ENCODE measurements around the gene C19orf47. TPM values are rescaled to one million over a fixed set of nuclear protein-coding genes. Genes with fewer than 3 reads are reported as not detected.

The C19orf47 gene
- total RNA-seq, 2 experiments from 2014 or later = 15.6 to 33.8 TPM

GRCh38 chr19:40317338-40317737 lies 30.9 kb downstream of the C19orf47 start:
- no peak for DNase-seq (ENCODE audit: low spot score)
- BruUV-seq (replicated peaks) = no TSS peak
- Histone ChIP-seq H3K79me2 (ENCODE audit: insufficient read depth, low read depth, low read length) (no peaks in the 10 kb centered on the region), H3K36me3 (ENCODE audit: insufficient read depth, low read length) (peaks cover 51% of the 10 kb centered on the region), H3K9me2 (ENCODE audit: insufficient read depth, low read length) (no peaks in the 10 kb centered on the region), H3K4me1 (ENCODE audit: insufficient read depth, low read length, poor library complexity, severe bottlenecking) (no peaks in the 10 kb centered on the region), H3K4me3 (ENCODE audit: low read depth, low read length, poor library complexity, severe bottlenecking) (no peak overlapping the region), H3K4me2 (ENCODE audit: low read length) (no peak overlapping the region), H4K20me1 (ENCODE audit: insufficient read depth, low read length) (no peaks in the 10 kb centered on the region), H2AFZ (ENCODE audit: low read length) (no peak overlapping the region), H3K27ac (ENCODE audit: low read depth, low read length, poor library complexity, severe bottlenecking) (no peak overlapping the region), H3K9me3 (ENCODE audit: low read length) (no peaks in the 10 kb centered on the region)
- POLR2A ChIA-PET = no interaction called here
- TF ChIP-seq, protein P1, sequence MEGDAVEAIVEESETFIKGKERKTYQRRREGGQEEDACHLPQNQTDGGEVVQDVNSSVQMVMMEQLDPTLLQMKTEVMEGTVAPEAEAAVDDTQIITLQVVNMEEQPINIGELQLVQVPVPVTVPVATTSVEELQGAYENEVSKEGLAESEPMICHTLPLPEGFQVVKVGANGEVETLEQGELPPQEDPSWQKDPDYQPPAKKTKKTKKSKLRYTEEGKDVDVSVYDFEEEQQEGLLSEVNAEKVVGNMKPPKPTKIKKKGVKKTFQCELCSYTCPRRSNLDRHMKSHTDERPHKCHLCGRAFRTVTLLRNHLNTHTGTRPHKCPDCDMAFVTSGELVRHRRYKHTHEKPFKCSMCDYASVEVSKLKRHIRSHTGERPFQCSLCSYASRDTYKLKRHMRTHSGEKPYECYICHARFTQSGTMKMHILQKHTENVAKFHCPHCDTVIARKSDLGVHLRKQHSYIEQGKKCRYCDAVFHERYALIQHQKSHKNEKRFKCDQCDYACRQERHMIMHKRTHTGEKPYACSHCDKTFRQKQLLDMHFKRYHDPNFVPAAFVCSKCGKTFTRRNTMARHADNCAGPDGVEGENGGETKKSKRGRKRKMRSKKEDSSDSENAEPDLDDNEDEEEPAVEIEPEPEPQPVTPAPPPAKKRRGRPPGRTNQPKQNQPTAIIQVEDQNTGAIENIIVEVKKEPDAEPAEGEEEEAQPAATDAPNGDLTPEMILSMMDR (conservative IDR thresholded peaks at IDR 0.05; ENCODE audit: low read length) = no peak
- TF ChIP-seq EZH2phosphoT487 (IDR thresholded peaks at IDR 0.05; ENCODE audit: borderline replicate concordance, low read depth, low read length) = no peak
- CTCF ChIA-PET (ENCODE audit: unreplicated experiment) = no interaction called here
- intact Hi-C loops (cut with micrococcal nuclease; ENCODE audit: unreplicated experiment) = no loop called here

DNA sequence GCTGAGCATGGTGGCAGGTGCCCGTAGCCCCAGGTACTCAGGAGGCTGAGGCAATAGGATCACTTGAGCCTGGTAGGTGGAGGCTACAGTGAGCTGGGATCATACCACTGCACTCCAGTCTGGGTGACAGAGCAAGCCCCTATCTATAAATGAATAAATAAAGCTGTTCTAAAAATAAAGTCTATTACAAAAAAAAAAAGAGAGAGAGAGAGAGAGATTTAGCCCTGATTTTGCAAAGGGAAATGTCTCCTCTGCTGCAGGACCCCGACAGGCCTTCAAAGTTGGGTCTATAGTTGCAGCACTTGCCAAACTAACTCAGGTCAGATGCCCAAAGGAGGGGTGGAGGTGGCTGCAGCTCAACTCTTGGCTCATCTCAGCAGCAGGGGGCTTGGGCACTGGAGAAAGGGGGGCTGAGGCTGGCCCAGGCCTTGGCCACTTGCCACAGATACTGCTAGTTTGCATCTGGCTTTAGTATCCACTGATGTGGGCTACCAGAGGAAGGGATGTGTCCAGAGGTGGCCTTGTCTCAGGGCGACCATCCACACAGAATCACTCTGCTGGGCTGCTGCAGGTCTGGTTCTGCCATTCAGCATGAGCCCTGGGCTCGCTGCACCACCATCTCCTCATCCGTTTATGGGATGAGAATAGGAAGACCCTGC lies 32.3 kb downstream of the C19orf47 start:
- no peaks in the 10 kb centered on the region for H3K4me1 ChIP-seq (ENCODE audit: insufficient read depth, low read length, poor library complexity, severe bottlenecking)
- H3K9me3 ChIP-seq (ENCODE audit: low read length) = no peaks in the 10 kb centered on the region
- TF ChIP-seq EZH2phosphoT487 (IDR thresholded peaks at IDR 0.05; ENCODE audit: borderline replicate concordance, low read depth, low read length) = no peak
- TF ChIP-seq, protein P1 (conservative IDR thresholded peaks at IDR 0.05; ENCODE audit: low read length) = no peak
- H3K79me2 ChIP-seq (ENCODE audit: insufficient read depth, low read depth, low read length) = no peaks in the 10 kb centered on the region
- ChIA-PET CTCF (ENCODE audit: unreplicated experiment) (no interaction called here), POLR2A (interaction anchor here (1.0 kb wide), 1 partner anchor 345 kb away, joined by 3 read pairs; the partner anchor contains the start of gene PSMC4)
- no peak overlapping the region for H2AFZ ChIP-seq (ENCODE audit: low read length)
- H3K27ac ChIP-seq (ENCODE audit: low read depth, low read length, poor library complexity, severe bottlenecking) = no peak overlapping the region
- intact Hi-C loops (cut with micrococcal nuclease; ENCODE audit: unreplicated experiment) = no loop called here
- no peaks in the 10 kb centered on the region for H4K20me1 ChIP-seq (ENCODE audit: insufficient read depth, low read length)
- no peak overlapping the region for H3K4me3 ChIP-seq (ENCODE audit: low read depth, low read length, poor library complexity, severe bottlenecking)
- H3K9me2 ChIP-seq (ENCODE audit: insufficient read depth, low read length) = no peaks in the 10 kb centered on the region
- TSS peak; percentile 44 for BruUV-seq (replicated peaks)
- H3K4me2 ChIP-seq (ENCODE audit: low read length) = no peak overlapping the region
- DNase-seq (ENCODE audit: low spot score) = no peak
- peaks cover 40% of the 10 kb centered on the region for H3K36me3 ChIP-seq (ENCODE audit: insufficient read depth, low read length)

DNA sequence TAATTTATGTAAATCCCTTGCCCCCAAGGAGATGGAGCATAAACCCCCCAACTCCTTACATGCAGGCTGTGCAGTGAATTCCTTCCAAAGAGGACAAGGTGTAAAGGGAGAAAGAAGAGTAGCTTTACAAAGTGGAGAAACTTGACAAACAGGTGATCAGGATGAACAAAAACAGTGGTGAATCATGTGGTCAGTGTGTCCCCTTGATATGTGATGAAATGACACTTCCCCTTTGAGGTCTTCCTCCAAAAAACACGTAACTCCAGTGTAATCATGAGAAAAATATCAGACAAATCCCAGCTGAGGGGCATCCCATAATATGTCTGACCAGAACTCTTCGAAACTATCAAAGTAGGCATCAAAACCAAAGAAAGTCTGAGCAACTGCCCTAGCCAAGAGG lies 33.5 kb downstream of the C19orf47 start:
- intact Hi-C loops (cut with micrococcal nuclease; ENCODE audit: unreplicated experiment) = no loop called here
- Histone ChIP-seq H2AFZ (ENCODE audit: low read length) (no peak overlapping the region), H3K4me1 (ENCODE audit: insufficient read depth, low read length, poor library complexity, severe bottlenecking) (no peaks in the 10 kb centered on the region), H3K36me3 (ENCODE audit: insufficient read depth, low read length) (peaks cover 28% of the 10 kb centered on the region), H3K9me2 (ENCODE audit: insufficient read depth, low read length) (no peaks in the 10 kb centered on the region), H4K20me1 (ENCODE audit: insufficient read depth, low read length) (no peaks in the 10 kb centered on the region), H3K27ac (ENCODE audit: low read depth, low read length, poor library complexity, severe bottlenecking) (no peak overlapping the region), H3K79me2 (ENCODE audit: insufficient read depth, low read depth, low read length) (no peaks in the 10 kb centered on the region), H3K9me3 (ENCODE audit: low read length) (no peaks in the 10 kb centered on the region), H3K4me2 (ENCODE audit: low read length) (no peak overlapping the region), H3K4me3 (ENCODE audit: low read depth, low read length, poor library complexity, severe bottlenecking) (no peak overlapping the region)
- no peak for DNase-seq (ENCODE audit: low spot score)
- ChIA-PET POLR2A (interaction anchor here (0.7 kb wide), 1 partner anchor 8 kb away, joined by 3 read pairs; no protein-coding TSS in a partner anchor), CTCF (ENCODE audit: unreplicated experiment) (no interaction called here)
- TF ChIP-seq EZH2phosphoT487 (IDR thresholded peaks at IDR 0.05; ENCODE audit: borderline replicate concordance, low read depth, low read length) = no peak
- TF ChIP-seq, protein P1 (conservative IDR thresholded peaks at IDR 0.05; ENCODE audit: low read length) = no peak
- BruUV-seq (replicated peaks) = no TSS peak

Data from OCI-LY7 (cell line).